Gastrocnemius medialis (tissue), 4 donors: ENCODE measurements around the gene PROM1. TPM values are rescaled to one million over a fixed set of nuclear protein-coding genes. Genes with fewer than 3 reads are reported as not detected.

Experiments
- ATAC-seq, 2 donors: fragments of 150-250 bp; one replicate each; pipeline ENCODE4 v1.9.1; 2016
- DNase-seq, 2 donors: peaks; one replicate each; pipeline ENCODE4 v3.0.0-alpha.2; 2019
- H3K27ac ChIP-seq, 4 donors: fragments of 200-600 bp; sonication (generic); 1 replicate in 1 of 4; 2 replicates in 3 of 4; pipeline ENCODE4 v1.5.1; 2016 to 2018; ENCODE audit warnings: mild to moderate bottlenecking in 2 of 4, moderate library complexity in 1 of 4
- H3K27me3 ChIP-seq, 3 donors: fragments of 200-600 bp; sonication (generic) in 2 of 3; 1 replicate in 1 of 3; 2 replicates in 2 of 3; pipeline versions ENCODE4 v1.5.1 to v1.6.0; 2016 to 2019; ENCODE audit warnings: mild to moderate bottlenecking in 1 of 3, moderate library complexity in 1 of 3
- H3K36me3 ChIP-seq, 2 donors: fragments of 200-600 bp; sonication (generic) in 1 of 2; one replicate each; pipeline ENCODE4 v1.5.1; 2017 to 2018
- H3K4me1 ChIP-seq, 2 donors: fragments of 200-600 bp; sonication (generic) in 1 of 2; one replicate each; pipeline ENCODE4 v1.5.1; 2016 to 2017; ENCODE audit warnings: mild to moderate bottlenecking in 2 of 2
- H3K4me3 ChIP-seq, 4 donors: fragments of 200-600 bp; sonication (generic) in 3 of 4; 1 replicate in 1 of 4; 2 replicates in 3 of 4; pipeline ENCODE4 v1.5.1; 2016 to 2019; ENCODE audit warnings: mild to moderate bottlenecking in 2 of 4
- H3K9me3 ChIP-seq, 3 donors: fragments of 200-600 bp; sonication (generic) in 2 of 3; 1 replicate in 1 of 3; 2 replicates in 2 of 3; pipeline ENCODE4 v1.5.1; 2016 to 2019
- POLR2A ChIP-seq, 2 donors: fragments of 450-650 bp; IDR thresholded peaks; one replicate each; pipeline ENCODE4 v1.6.1; 2017; ENCODE audit warnings: antibody characterized with exemption in 2 of 2, mild to moderate bottlenecking in 2 of 2, moderate library complexity in 2 of 2
- in situ Hi-C, 4 donors: fragments of 200-750 bp; cut with MboI; loops; one replicate each; pipeline versions ENCODE4 v1.15.0 to v1.8.0; 2017; ENCODE audit warnings: low sequenced_read_pairs in 4 of 4
- intact Hi-C: fragments of 100-400 bp; cut with DNase I; formaldehyde crosslinking; loops from one replicate; pipeline ENCODE4 v1.15.1; 2023; ENCODE audit warnings: low total_unique reads
- total RNA-seq, 4 donors: library from RNA; depleted of rRNA; stranded (reverse); fragments of >200 nt; gene quantifications; one replicate each; pipeline versions ENCODE4 v1.1.0 to v1.2.3, GENCODE V29; 2016
- TF ChIP-seq, protein P1 (sequence below), 5 experiments: fragments of 450-650 bp in 3 of 5; fragments of 200-600 bp in 2 of 5; sonication (generic) in 2 of 5; IDR thresholded peaks in 4 of 5; conservative IDR thresholded peaks in 1 of 5; 1 replicate in 4 of 5; 2 replicates in 1 of 5; pipeline ENCODE4 v1.5.1; 2016 to 2019; ENCODE audit warnings: antibody characterized with exemption in 5 of 5, mild to moderate bottlenecking in 3 of 5, moderate library complexity in 3 of 5

PROM1 gene
- total RNA-seq, 4 donors from 2014 or later, result 0.11 to 2.9 (median 0.58) TPM; not detected in 1

DNA sequence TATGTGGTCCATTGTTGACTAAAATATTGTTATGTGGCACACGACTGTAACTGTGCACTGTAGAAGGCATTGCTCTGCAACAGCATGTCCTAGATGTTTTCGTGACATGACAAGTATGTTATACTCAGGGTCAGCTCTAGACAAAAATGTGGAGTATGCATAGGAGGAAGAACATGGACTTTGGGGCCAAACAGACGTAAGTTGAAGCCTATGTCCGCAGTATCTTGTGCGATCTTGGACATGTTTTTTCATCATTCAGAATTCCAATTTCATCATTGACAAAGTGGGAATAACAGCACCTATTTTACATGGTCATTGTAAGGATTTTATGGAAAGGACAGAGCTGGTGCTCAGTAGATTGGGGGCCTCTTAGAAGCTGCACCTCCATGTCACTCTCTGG lies 27.7 kb upstream of the PROM1 start:
- TF ChIP-seq, protein P1, sequence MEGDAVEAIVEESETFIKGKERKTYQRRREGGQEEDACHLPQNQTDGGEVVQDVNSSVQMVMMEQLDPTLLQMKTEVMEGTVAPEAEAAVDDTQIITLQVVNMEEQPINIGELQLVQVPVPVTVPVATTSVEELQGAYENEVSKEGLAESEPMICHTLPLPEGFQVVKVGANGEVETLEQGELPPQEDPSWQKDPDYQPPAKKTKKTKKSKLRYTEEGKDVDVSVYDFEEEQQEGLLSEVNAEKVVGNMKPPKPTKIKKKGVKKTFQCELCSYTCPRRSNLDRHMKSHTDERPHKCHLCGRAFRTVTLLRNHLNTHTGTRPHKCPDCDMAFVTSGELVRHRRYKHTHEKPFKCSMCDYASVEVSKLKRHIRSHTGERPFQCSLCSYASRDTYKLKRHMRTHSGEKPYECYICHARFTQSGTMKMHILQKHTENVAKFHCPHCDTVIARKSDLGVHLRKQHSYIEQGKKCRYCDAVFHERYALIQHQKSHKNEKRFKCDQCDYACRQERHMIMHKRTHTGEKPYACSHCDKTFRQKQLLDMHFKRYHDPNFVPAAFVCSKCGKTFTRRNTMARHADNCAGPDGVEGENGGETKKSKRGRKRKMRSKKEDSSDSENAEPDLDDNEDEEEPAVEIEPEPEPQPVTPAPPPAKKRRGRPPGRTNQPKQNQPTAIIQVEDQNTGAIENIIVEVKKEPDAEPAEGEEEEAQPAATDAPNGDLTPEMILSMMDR (IDR thresholded peaks at IDR 0.05 in 4 of 5, conservative IDR thresholded peaks at IDR 0.05 in 1 of 5), result no peak
- no peak for TF ChIP-seq POLR2A (IDR thresholded peaks at IDR 0.05)
- in situ Hi-C loops (no loop called here), intact Hi-C loops (loop anchor here (10.0 kb wide), 2 partner anchors 113 to 307 kb away; partner anchors contain the start of gene TAPT1)
- no peaks in the 10 kb centered on the region for H3K27me3 ChIP-seq
- ATAC-seq (no peak), DNase-seq (no peak)
- no peak overlapping the region for H3K4me3 ChIP-seq
- no peak overlapping the region for H3K27ac ChIP-seq
- no peaks in the 10 kb centered on the region for H3K9me3 ChIP-seq
- no peaks in the 10 kb centered on the region for H3K36me3 ChIP-seq
- H3K4me1 ChIP-seq, result peaks cover 30% of the 10 kb centered on the region in 2 donors

DNA sequence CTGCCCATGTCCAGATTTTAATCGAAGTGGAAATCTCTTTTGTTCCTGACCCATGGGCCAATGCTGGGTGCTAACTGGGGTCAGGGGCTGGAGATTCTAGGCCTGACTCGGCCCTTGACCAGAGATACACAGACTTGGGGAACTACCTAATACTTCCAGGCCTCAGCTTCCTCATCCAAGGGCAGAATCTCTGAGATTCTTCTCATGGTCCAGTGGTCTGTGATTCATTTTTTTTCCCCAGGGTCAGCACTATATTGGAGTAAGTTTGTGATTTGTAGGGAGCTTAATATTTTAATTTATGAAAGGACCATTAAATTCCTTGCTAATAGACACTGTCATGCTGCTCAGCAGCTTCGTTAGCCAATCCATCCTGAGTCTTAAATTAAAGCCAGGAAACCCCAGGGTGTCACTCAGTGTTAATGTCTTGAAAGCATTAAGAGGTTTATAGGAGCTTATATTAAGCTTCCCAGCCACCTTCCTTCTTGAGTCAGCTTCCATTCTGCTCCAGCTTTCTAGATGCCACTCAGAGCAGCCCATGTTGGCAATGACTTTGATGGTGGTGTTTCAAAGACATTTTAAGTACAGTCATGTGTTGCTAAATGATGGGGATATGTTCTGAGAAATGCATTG lies 27.0 kb upstream of the PROM1 start:
- Histone ChIP-seq H3K4me3 (no peak overlapping the region), H3K36me3 (no peaks in the 10 kb centered on the region), H3K27ac (no peak overlapping the region), H3K4me1 (peaks cover 22% of the 10 kb centered on the region in 2 donors), H3K27me3 (no peaks in the 10 kb centered on the region), H3K9me3 (no peaks in the 10 kb centered on the region)
- intact Hi-C loops (loop anchor here (10.0 kb wide), 2 partner anchors 114 to 306 kb away; partner anchors contain the start of gene TAPT1), in situ Hi-C loops (no loop called here)
- TF ChIP-seq, protein P1 (IDR thresholded peaks at IDR 0.05 in 4 of 5, conservative IDR thresholded peaks at IDR 0.05 in 1 of 5), result no peak
- TF ChIP-seq POLR2A (IDR thresholded peaks at IDR 0.05), result no peak
- DNase-seq, result no peak
- no peak for ATAC-seq

DNA sequence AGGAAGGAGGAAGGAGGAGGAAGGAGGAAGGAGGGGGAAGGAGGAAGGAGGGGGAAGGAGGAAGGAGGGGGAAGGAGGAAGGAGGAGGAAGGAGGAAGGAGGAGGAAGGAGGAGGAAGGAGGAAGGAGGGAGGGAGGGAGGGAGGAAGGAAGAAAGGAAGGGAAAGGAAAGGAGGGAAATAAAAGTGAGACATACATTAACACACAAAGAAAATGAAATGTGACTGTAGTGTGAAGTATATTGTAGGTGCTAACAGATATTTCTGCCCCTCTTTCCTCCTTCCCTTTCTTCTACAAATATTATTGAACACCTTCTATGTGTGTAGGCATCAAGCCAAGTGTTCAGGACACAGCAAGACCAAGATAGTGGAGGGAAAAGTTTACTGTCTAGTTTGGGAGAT lies 26.4 kb upstream of the PROM1 start:
- TF ChIP-seq, protein P1 (IDR thresholded peaks at IDR 0.05 in 4 of 5, conservative IDR thresholded peaks at IDR 0.05 in 1 of 5), result no peak
- no peak for TF ChIP-seq POLR2A (IDR thresholded peaks at IDR 0.05)
- DNase-seq (no peak), ATAC-seq (no peak)
- H3K9me3 ChIP-seq, result no peaks in the 10 kb centered on the region
- in situ Hi-C loops (no loop called here), intact Hi-C loops (loop anchor here (10.0 kb wide), 2 partner anchors 115 to 305 kb away; partner anchors contain the start of gene TAPT1)
- no peaks in the 10 kb centered on the region for H3K27me3 ChIP-seq
- no peak overlapping the region for H3K27ac ChIP-seq
- peaks cover 18 to 20% of the 10 kb centered on the region in 2 donors for H3K4me1 ChIP-seq
- no peak overlapping the region for H3K4me3 ChIP-seq
- no peaks in the 10 kb centered on the region for H3K36me3 ChIP-seq

DNA sequence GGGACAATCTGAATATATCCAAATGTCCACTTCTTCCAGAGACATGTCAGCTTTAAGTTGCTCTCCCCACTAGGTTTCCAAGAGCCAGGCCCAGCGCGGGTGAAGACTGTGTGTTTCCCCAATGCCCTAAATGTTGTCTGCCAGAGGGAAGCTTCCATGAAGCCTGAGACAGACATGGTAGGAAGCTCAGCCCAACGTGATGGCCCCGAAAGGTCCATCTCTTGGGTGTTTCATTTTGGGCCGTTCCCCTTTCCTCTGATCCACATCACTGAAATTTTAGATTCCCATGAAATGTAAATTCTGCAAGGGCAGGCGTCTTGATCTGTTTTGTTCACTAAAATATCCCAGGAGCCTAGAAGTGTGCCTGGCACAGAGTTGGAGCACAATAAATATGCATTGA lies 25.4 kb upstream of the PROM1 start:
- Histone ChIP-seq H3K27ac (no peak overlapping the region), H3K4me1 (peaks cover 11% of the 10 kb centered on the region in 2 donors), H3K9me3 (no peaks in the 10 kb centered on the region), H3K27me3 (no peaks in the 10 kb centered on the region), H3K36me3 (no peaks in the 10 kb centered on the region), H3K4me3 (no peak overlapping the region)
- no peak for ATAC-seq
- no peak for TF ChIP-seq POLR2A (IDR thresholded peaks at IDR 0.05)
- TF ChIP-seq, protein P1 (IDR thresholded peaks at IDR 0.05 in 4 of 5, conservative IDR thresholded peaks at IDR 0.05 in 1 of 5), result no peak
- intact Hi-C loops, result no loop called here
- in situ Hi-C loops, result no loop called here
- DNase-seq, result no peak
